KMS-11 (cell line): Measurements from ENCODE around the gene HMGCS2.

ENCODE experiments used
- H2AFZ ChIP-seq: fragments of 200-600 bp; sonication (generic); 2 replicates; pipeline ENCODE4 v1.6.1; 2016; ENCODE audit warnings: antibody characterized with exemption, mixed run types, low read depth
- H3K27ac ChIP-seq: fragments of 200-600 bp; sonication (generic); 2 replicates; pipeline ENCODE4 v1.6.1; 2016; ENCODE audit warnings: mild to moderate bottlenecking, mixed run types
- H3K27me3 ChIP-seq: fragments of 200-600 bp; sonication (generic); 2 replicates; pipeline ENCODE4 v1.6.1; 2017; ENCODE audit warnings: mild to moderate bottlenecking, low read depth, mixed run types, moderate library complexity; ENCODE audit not compliant: insufficient read depth
- H3K36me3 ChIP-seq: fragments of 200-600 bp; sonication (generic); 2 replicates; pipeline ENCODE4 v1.6.1; 2017; ENCODE audit warnings: mild to moderate bottlenecking, mixed run types; ENCODE audit not compliant: insufficient read depth
- H3K4me1 ChIP-seq: fragments of 200-600 bp; sonication (generic); 2 replicates; pipeline ENCODE4 v1.6.1; 2016; ENCODE audit warnings: mild to moderate bottlenecking, low read depth, mixed run types; ENCODE audit not compliant: poor library complexity, severe bottlenecking
- H3K4me2 ChIP-seq: fragments of 200-600 bp; sonication (generic); 2 replicates; pipeline ENCODE4 v1.7.0; 2016; ENCODE audit warnings: mild to moderate bottlenecking, mixed run types
- H3K4me3 ChIP-seq: fragments of 200-600 bp; sonication (generic); IDR thresholded peaks from 2 replicates; pipeline ENCODE4 v1.6.1; 2017; ENCODE audit warnings: low read depth, low read length, mixed read lengths; ENCODE audit not compliant: insufficient read depth
- H3K79me2 ChIP-seq: fragments of 200-600 bp; sonication (generic); 2 replicates; pipeline ENCODE4 v1.6.1; 2016; ENCODE audit warnings: low read depth, mixed run types; ENCODE audit not compliant: insufficient read depth
- H3K9ac ChIP-seq: fragments of 200-600 bp; sonication (generic); 2 replicates; pipeline ENCODE4 v1.6.1; 2016; ENCODE audit warnings: mild to moderate bottlenecking, mixed run types
- H4K20me1 ChIP-seq: fragments of 200-600 bp; sonication (generic); 2 replicates; pipeline ENCODE4 v1.6.1; 2016; ENCODE audit warnings: mild to moderate bottlenecking, mixed run types; ENCODE audit not compliant: insufficient read depth
- CTCF ChIP-seq: fragments of 200-600 bp; sonication (generic); conservative IDR thresholded peaks from 2 replicates; pipeline ENCODE4 v1.6.1; 2017; ENCODE audit warnings: low read depth, mild to moderate bottlenecking, antibody characterized with exemption, low read length, moderate library complexity, mixed read lengths

The HMGCS2 gene

GRCh38 chr1:119742677-119743076 lies 26.0 kb downstream of the HMGCS2 start:
- H3K27me3 ChIP-seq, result no peaks in the 10 kb centered on the region
- H3K4me2 ChIP-seq, result no peak overlapping the region
- no peak for TF ChIP-seq CTCF
- H3K9ac ChIP-seq, result no peak overlapping the region
- no peaks in the 10 kb centered on the region for H3K36me3 ChIP-seq
- H3K79me2 ChIP-seq, result no peaks in the 10 kb centered on the region
- no peak overlapping the region for H3K4me3 ChIP-seq
- H3K27ac ChIP-seq, result no peak overlapping the region
- no peaks in the 10 kb centered on the region for H4K20me1 ChIP-seq
- H3K4me1 ChIP-seq, result peaks cover 17% of the 10 kb centered on the region
- no peak overlapping the region for H2AFZ ChIP-seq

GRCh38 chr1:119742202-119742601 lies 26.5 kb downstream of the HMGCS2 start:
- no peak overlapping the region for H2AFZ ChIP-seq
- H3K4me1 ChIP-seq, result peaks cover 17% of the 10 kb centered on the region
- no peak for TF ChIP-seq CTCF
- no peaks in the 10 kb centered on the region for H4K20me1 ChIP-seq
- no peaks in the 10 kb centered on the region for H3K79me2 ChIP-seq
- no peaks in the 10 kb centered on the region for H3K36me3 ChIP-seq
- H3K9ac ChIP-seq, result no peak overlapping the region
- no peaks in the 10 kb centered on the region for H3K27me3 ChIP-seq
- no peak overlapping the region for H3K27ac ChIP-seq
- no peak overlapping the region for H3K4me3 ChIP-seq
- H3K4me2 ChIP-seq, result no peak overlapping the region

- TF ChIP-seq CTCF, result no peak
- Histone ChIP-seq H3K27ac (no peak overlapping the region), H3K27me3 (no peaks in the 10 kb centered on the region), H4K20me1 (no peaks in the 10 kb centered on the region), H3K4me3 (no peak overlapping the region), H3K4me2 (no peak overlapping the region), H2AFZ (no peak overlapping the region), H3K36me3 (no peaks in the 10 kb centered on the region), H3K9ac (no peak overlapping the region), H3K79me2 (no peaks in the 10 kb centered on the region), H3K4me1 (peaks cover 15% of the 10 kb centered on the region)
Measured at GRCh38 chr1:119740896-119741780, 27.6 kb downstream of the HMGCS2 start.

- Histone ChIP-seq H3K79me2 (no peaks in the 10 kb centered on the region), H2AFZ (no peak overlapping the region), H3K36me3 (no peaks in the 10 kb centered on the region), H3K27ac (no peak overlapping the region), H4K20me1 (no peaks in the 10 kb centered on the region), H3K9ac (no peak overlapping the region), H3K4me3 (no peak overlapping the region), H3K4me1 (peaks cover 6% of the 10 kb centered on the region), H3K4me2 (no peak overlapping the region), H3K27me3 (no peaks in the 10 kb centered on the region)
- TF ChIP-seq CTCF, result no peak
Measured at GRCh38 chr1:119740261-119740660, 28.4 kb downstream of the HMGCS2 start.
